ENCODE measurements around the gene CD177.
"Not testable (repeated sequence)": the region's sequence is repeated elsewhere in the genome, so short reads cannot be mapped to it uniquely, and the experiment has no call there.

Gene CD177

GRCh38 chr19:43337737-43338136 lies 15.7 kb upstream of the CD177 start:
- Histone ChIP-seq H3K4me1 (no peaks in the 10 kb centered on the region), H3K4me3 (ENCODE audit: low read depth, low read length) (no peak overlapping the region), H3K4me2 (ENCODE audit: low read length) (no peak overlapping the region), H3K36me3 (ENCODE audit: control insufficient read depth, insufficient read depth, low read length) (no peaks in the 10 kb centered on the region), H3K27ac (no peak overlapping the region), H3K27me3 (ENCODE audit: control insufficient read depth, insufficient read depth, low read length) (no peaks in the 10 kb centered on the region), H3K9me3 (ENCODE audit: control insufficient read depth, low read length) (no peaks in the 10 kb centered on the region), H3K79me2 (no peaks in the 10 kb centered on the region), H2AFZ (no peak overlapping the region), H3K9ac (no peak overlapping the region)
- TF ChIP-seq CTCF (IDR thresholded peaks at IDR 0.05): no peak

- Histone ChIP-seq H3K79me2 (no peaks in the 10 kb centered on the region), H3K9me3 (ENCODE audit: control insufficient read depth, low read length) (no peaks in the 10 kb centered on the region), H3K9ac (no peak overlapping the region), H3K36me3 (ENCODE audit: control insufficient read depth, insufficient read depth, low read length) (no peaks in the 10 kb centered on the region), H3K27ac (no peak overlapping the region), H3K4me2 (ENCODE audit: low read length) (no peak overlapping the region), H3K4me1 (no peaks in the 10 kb centered on the region), H3K27me3 (ENCODE audit: control insufficient read depth, insufficient read depth, low read length) (no peaks in the 10 kb centered on the region), H3K4me3 (ENCODE audit: low read depth, low read length) (no peak overlapping the region), H2AFZ (no peak overlapping the region)
- TF ChIP-seq CTCF (IDR thresholded peaks at IDR 0.05): no peak
Measured at GRCh38 chr19:43338530-43338929, 15.0 kb upstream of the CD177 start.

DNA sequence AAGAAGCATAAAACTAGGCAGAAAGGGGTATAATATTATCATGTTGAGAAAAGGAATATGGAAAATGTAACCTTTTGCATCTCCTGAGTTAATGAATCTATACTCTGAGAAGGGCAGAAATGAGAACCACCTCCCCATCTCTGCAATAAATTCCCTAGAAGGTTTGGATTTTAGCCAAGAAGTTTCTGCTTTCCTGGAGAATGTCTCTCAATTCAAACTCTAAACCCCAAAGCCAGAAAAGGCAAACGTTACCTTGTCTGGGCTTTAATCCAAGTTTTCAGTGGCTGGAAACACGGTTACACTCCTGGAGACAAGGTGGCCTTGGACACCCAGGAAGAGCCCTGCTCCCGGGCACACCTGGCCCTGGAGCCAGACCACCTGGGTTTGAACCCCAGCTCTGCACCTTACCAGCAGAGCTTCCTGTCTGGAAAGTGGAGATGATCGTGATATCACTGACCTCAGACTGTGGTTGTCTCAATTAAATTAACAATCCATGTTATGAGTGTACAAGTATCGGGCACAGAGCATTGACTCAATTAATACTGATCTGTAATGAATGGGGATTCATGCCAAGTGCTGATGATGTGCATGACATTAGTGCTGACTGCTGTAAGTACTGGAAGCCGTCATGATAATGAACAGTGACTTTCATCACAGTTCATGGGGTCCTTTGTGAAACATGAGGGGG lies 14.1 kb upstream of the CD177 start:
- H2AFZ ChIP-seq; H3K9me3 ChIP-seq (ENCODE audit: control insufficient read depth, low read length); H3K79me2 ChIP-seq; H3K9ac ChIP-seq; H3K27ac ChIP-seq; H3K4me2 ChIP-seq (ENCODE audit: low read length); H3K27me3 ChIP-seq (ENCODE audit: control insufficient read depth, insufficient read depth, low read length); H3K4me1 ChIP-seq; H3K36me3 ChIP-seq (ENCODE audit: control insufficient read depth, insufficient read depth, low read length); H3K4me3 ChIP-seq (ENCODE audit: low read depth, low read length): not testable (repeated sequence)

GRCh38 chr19:43340101-43340500 lies 13.4 kb upstream of the CD177 start:
- H3K27me3 ChIP-seq (ENCODE audit: control insufficient read depth, insufficient read depth, low read length); H3K4me3 ChIP-seq (ENCODE audit: low read depth, low read length); H3K36me3 ChIP-seq (ENCODE audit: control insufficient read depth, insufficient read depth, low read length); H3K9ac ChIP-seq; H3K4me2 ChIP-seq (ENCODE audit: low read length); H2AFZ ChIP-seq; H3K27ac ChIP-seq; H3K4me1 ChIP-seq; H3K9me3 ChIP-seq (ENCODE audit: control insufficient read depth, low read length); H3K79me2 ChIP-seq: not testable (repeated sequence)

GRCh38 chr19:43341098-43341497 lies 12.4 kb upstream of the CD177 start:
- H3K27ac ChIP-seq: not testable (repeated sequence)

DNA sequence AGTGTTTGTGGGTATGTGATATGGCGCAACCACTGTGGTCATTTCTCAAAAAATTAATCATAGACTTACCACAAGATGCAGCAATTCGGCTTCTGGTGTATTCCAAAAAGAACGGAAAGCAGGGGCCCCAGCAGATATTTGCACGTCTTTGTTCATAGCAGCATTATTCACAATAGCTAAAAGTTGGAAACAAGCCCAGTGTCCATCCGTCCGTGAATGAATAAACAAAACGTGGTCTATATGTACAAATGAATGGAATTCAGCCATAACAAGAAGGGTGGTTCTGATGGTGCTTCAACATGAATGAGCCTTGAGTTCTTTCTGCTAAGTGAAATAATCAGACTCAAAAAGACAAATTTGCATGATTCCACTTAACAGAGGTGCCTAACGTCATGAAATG lies 11.4 kb upstream of the CD177 start:
- not testable (repeated sequence) for H3K4me3 ChIP-seq (ENCODE audit: low read depth, low read length); H2AFZ ChIP-seq; H3K27me3 ChIP-seq (ENCODE audit: control insufficient read depth, insufficient read depth, low read length); H3K79me2 ChIP-seq; H3K27ac ChIP-seq; H3K4me2 ChIP-seq (ENCODE audit: low read length); H3K36me3 ChIP-seq (ENCODE audit: control insufficient read depth, insufficient read depth, low read length); H3K4me1 ChIP-seq; H3K9ac ChIP-seq; H3K9me3 ChIP-seq (ENCODE audit: control insufficient read depth, low read length)

More at GRCh38 chr19:43341098-43341497, 12.4 kb upstream of the CD177 start:
- H3K79me2 ChIP-seq; H3K9ac ChIP-seq; H3K36me3 ChIP-seq (ENCODE audit: control insufficient read depth, insufficient read depth, low read length); H3K4me1 ChIP-seq; H3K4me3 ChIP-seq (ENCODE audit: low read depth, low read length); H3K27me3 ChIP-seq (ENCODE audit: control insufficient read depth, insufficient read depth, low read length); H3K4me2 ChIP-seq (ENCODE audit: low read length); H2AFZ ChIP-seq; H3K9me3 ChIP-seq (ENCODE audit: control insufficient read depth, low read length): not testable (repeated sequence)

- not testable (repeated sequence) for H3K4me2 ChIP-seq (ENCODE audit: low read length); H3K36me3 ChIP-seq (ENCODE audit: control insufficient read depth, insufficient read depth, low read length); H3K27ac ChIP-seq; H3K79me2 ChIP-seq; H3K27me3 ChIP-seq (ENCODE audit: control insufficient read depth, insufficient read depth, low read length); H3K9me3 ChIP-seq (ENCODE audit: control insufficient read depth, low read length); H3K4me3 ChIP-seq (ENCODE audit: low read depth, low read length); H2AFZ ChIP-seq; H3K9ac ChIP-seq; H3K4me1 ChIP-seq
Measured at GRCh38 chr19:43344347-43344925, 9.1 kb upstream of the CD177 start.

- H3K27me3 ChIP-seq (ENCODE audit: control insufficient read depth, insufficient read depth, low read length); H3K9me3 ChIP-seq (ENCODE audit: control insufficient read depth, low read length); H2AFZ ChIP-seq; H3K9ac ChIP-seq; H3K4me1 ChIP-seq; H3K4me2 ChIP-seq (ENCODE audit: low read length); H3K79me2 ChIP-seq; H3K36me3 ChIP-seq (ENCODE audit: control insufficient read depth, insufficient read depth, low read length); H3K27ac ChIP-seq; H3K4me3 ChIP-seq (ENCODE audit: low read depth, low read length): not testable (repeated sequence)
Measured at GRCh38 chr19:43349813-43350212, 3.7 kb upstream of the CD177 start.

Measured in parathyroid adenoma (tissue), 2 donors.